Mesendoderm (in vitro differentiated cells): ENCODE data around the gene RASAL1.

Source experiments
- DNase-seq: peaks from one replicate; pipeline ENCODE4 v3.0.0; 2013
- H2AK5ac ChIP-seq: 2 replicates; pipeline ENCODE4 v1.6.1; 2013; ENCODE audit warnings: low read length, inconsistent platforms
- H2BK120ac ChIP-seq: 2 replicates; pipeline ENCODE4 v1.6.1; 2013; ENCODE audit warnings: low read depth, mild to moderate bottlenecking, low read length, moderate library complexity, mixed read lengths
- H2BK15ac ChIP-seq: replicated peaks from 2 replicates; pipeline ENCODE4 v1.6.1; 2013; ENCODE audit warnings: low read depth, mild to moderate bottlenecking, moderate library complexity
- H2BK5ac ChIP-seq: 2 replicates; pipeline ENCODE4 v1.6.1; 2013; ENCODE audit warnings: low read length, inconsistent platforms
- H3K18ac ChIP-seq: 2 replicates; pipeline ENCODE4 v1.6.1; 2013; ENCODE audit warnings: mild to moderate bottlenecking, low read length, mixed read lengths
- H3K23ac ChIP-seq: one replicate; pipeline ENCODE4 v1.6.1; 2013; ENCODE audit warnings: low read length
- H3K27ac ChIP-seq: 2 replicates; pipeline ENCODE4 v1.5.1; 2013; ENCODE audit warnings: low read depth, mild to moderate bottlenecking, inconsistent platforms, low read length, moderate library complexity
- H3K27me3 ChIP-seq: 2 replicates; pipeline ENCODE4 v1.6.1; 2013; ENCODE audit warnings: low read length, control low read depth, mild to moderate bottlenecking, inconsistent platforms; ENCODE audit not compliant: insufficient read depth, poor library complexity
- H3K36me3 ChIP-seq: 2 replicates; pipeline ENCODE4 v1.6.1; 2013; ENCODE audit warnings: low read length, inconsistent platforms; ENCODE audit not compliant: control insufficient read depth, insufficient read depth
- H3K4ac ChIP-seq: one replicate; pipeline ENCODE4 v1.6.1; 2013; ENCODE audit warnings: low read depth, mild to moderate bottlenecking, low read length, moderate library complexity
- H3K4me1 ChIP-seq: 2 replicates; pipeline ENCODE4 v1.6.1; 2013; ENCODE audit warnings: low read depth, low read length, inconsistent platforms; ENCODE audit not compliant: control insufficient read depth
- H3K4me2 ChIP-seq: 2 replicates; pipeline ENCODE4 v1.6.1; 2013; ENCODE audit warnings: low read length
- H3K4me3 ChIP-seq: 2 replicates; pipeline ENCODE4 v1.5.1; 2013; ENCODE audit warnings: mild to moderate bottlenecking, low read length
- H3K56ac ChIP-seq: one replicate; pipeline ENCODE4 v1.6.1; 2013; ENCODE audit warnings: low read length
- H3K79me1 ChIP-seq: 2 replicates; pipeline ENCODE4 v1.6.1; 2013; ENCODE audit warnings: low read length, inconsistent platforms
- H3K79me2 ChIP-seq: 2 replicates; pipeline ENCODE4 v1.6.1; 2013; ENCODE audit warnings: mild to moderate bottlenecking, low read length; ENCODE audit not compliant: control insufficient read depth, insufficient read depth
- H3K9ac ChIP-seq: 2 replicates; pipeline ENCODE4 v1.6.1; 2013; ENCODE audit warnings: low read length, inconsistent platforms
- H4K5ac ChIP-seq: one replicate; pipeline ENCODE4 v1.6.1; 2013; ENCODE audit warnings: low read length
- H4K8ac ChIP-seq: one replicate; pipeline ENCODE4 v1.6.1; 2013; ENCODE audit warnings: low read depth, mild to moderate bottlenecking, control low read depth, low read length, moderate library complexity
- WGBS: extraction: QIAGEN DNeasy Blood & Tissue Kit; methylation state at CpG from one replicate; pipeline ENCODE4 v1.1.7; 2013; ENCODE audit warnings: low lambda C conversion rate, missing lambda C conversion rate; ENCODE audit not compliant: insufficient coverage; ENCODE audit errors: extremely low coverage; 5-methylcytosine and 5-hydroxymethylcytosine counted together

The RASAL1 gene

DNA sequence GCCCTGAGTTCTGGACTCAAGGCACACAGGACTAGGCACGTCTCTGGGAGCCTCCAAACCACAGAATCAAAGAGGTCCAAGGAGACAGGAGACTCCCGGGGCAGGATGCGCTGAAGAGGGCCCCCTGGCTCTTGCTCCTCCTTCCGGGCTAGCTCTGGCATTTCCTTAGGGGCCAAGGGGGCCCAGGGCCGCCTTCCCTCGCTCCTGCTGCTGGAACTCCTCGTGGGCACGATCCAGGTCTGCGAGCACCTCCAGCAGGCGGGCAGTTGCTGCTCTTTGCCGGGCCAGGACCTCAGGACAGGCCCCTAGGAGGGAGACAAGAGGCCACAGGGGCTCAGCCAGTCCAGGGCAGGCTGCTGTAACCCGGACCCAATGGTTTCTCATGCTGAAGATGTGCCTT, 35.8 kb downstream of the RASAL1 start:
- Histone ChIP-seq H3K79me1 (no peaks in the 10 kb centered on the region), H3K4ac (no peak overlapping the region), H3K56ac (no peak overlapping the region), H3K4me3 (no peak overlapping the region), H2AK5ac (no peak overlapping the region), H3K23ac (no peak overlapping the region), H2BK15ac (no peak overlapping the region), H2BK5ac (no peak overlapping the region), H3K27me3 (no peaks in the 10 kb centered on the region), H3K4me1 (no peaks in the 10 kb centered on the region), H4K5ac (no peak overlapping the region), H3K36me3 (no peaks in the 10 kb centered on the region), H3K27ac (no peak overlapping the region), H2BK120ac (no peak overlapping the region), H3K4me2 (no peak overlapping the region), H3K18ac (no peak overlapping the region), H3K79me2 (no peaks in the 10 kb centered on the region), H3K9ac (no peak overlapping the region), H4K8ac (no peak overlapping the region)
- no CpG with 5 or more reads among the region's 12 CpGs for WGBS
- no peak for DNase-seq

DNA sequence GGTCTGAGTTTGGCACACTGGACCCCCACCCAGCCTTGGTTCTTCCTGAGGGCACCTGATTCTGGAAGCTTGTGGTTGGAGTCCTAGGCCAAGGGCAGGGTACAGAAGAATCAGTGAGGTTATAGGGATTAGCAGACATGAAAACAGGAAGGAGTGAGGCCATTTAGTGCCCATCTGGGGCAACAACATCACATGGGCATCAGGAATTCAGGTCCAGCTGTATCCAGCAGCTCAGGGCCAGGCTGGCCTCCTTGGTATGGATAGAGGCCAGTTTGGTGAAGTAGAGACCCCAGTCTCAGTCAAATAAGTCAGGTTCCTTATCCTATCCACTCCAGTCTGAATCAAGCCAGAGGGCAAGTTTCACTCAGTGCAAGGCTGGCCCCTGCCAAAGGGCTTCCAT, 36.2 kb downstream of the RASAL1 start:
- no peak for DNase-seq
- H3K27ac ChIP-seq, result no peak overlapping the region
- H3K4me3 ChIP-seq, result no peak overlapping the region
- H3K36me3 ChIP-seq, result no peaks in the 10 kb centered on the region
- no peak overlapping the region for H3K9ac ChIP-seq
- no peak overlapping the region for H2AK5ac ChIP-seq
- H3K79me1 ChIP-seq, result no peaks in the 10 kb centered on the region
- no peak overlapping the region for H4K8ac ChIP-seq
- H3K4ac ChIP-seq, result no peak overlapping the region
- H2BK120ac ChIP-seq, result no peak overlapping the region
- H3K23ac ChIP-seq, result no peak overlapping the region
- no peaks in the 10 kb centered on the region for H3K79me2 ChIP-seq
- no peak overlapping the region for H3K56ac ChIP-seq
- H4K5ac ChIP-seq, result no peak overlapping the region
- H2BK15ac ChIP-seq, result no peak overlapping the region
- H2BK5ac ChIP-seq, result no peak overlapping the region
- no peak overlapping the region for H3K4me2 ChIP-seq
- H3K4me1 ChIP-seq, result no peaks in the 10 kb centered on the region
- no peaks in the 10 kb centered on the region for H3K27me3 ChIP-seq
- H3K18ac ChIP-seq, result no peak overlapping the region

DNA sequence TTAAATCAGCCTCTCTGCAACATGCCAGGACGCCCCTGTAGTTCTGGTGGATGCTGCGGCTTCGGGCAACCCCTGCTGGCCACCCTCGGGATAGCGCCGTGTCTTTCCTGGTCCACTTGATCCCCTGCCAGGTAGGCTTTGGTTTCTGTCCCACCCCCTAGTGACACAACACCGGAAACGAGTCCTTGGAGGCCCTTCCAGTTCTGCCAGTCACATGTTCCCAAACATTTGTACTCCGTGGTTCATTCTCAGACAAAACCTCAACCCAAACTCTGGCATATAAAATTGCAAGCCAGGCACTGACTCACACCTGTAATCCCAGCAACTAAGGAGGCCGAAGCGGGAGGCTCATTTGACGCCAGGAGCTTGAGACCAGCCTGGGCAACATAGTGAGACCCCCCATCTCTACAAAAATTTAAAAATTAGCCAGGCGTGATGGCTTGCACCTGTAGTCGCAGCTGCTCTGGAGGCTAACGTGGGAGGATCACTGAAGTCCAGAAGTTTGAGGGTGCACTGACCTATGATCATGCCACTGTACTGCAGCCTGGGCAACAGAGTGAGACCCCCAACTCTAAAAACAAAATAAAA, 37.0 kb downstream of the RASAL1 start:
- Histone ChIP-seq H2BK5ac (no peak overlapping the region), H2BK120ac (no peak overlapping the region), H3K79me1 (no peaks in the 10 kb centered on the region), H4K5ac (no peak overlapping the region), H4K8ac (no peak overlapping the region), H3K79me2 (no peaks in the 10 kb centered on the region), H3K4me1 (no peaks in the 10 kb centered on the region), H3K56ac (no peak overlapping the region), H3K18ac (no peak overlapping the region), H3K4me3 (no peak overlapping the region), H3K9ac (no peak overlapping the region), H2AK5ac (no peak overlapping the region), H3K4ac (no peak overlapping the region), H2BK15ac (no peak overlapping the region), H3K36me3 (no peaks in the 10 kb centered on the region), H3K27ac (no peak overlapping the region), H3K27me3 (no peaks in the 10 kb centered on the region), H3K23ac (no peak overlapping the region), H3K4me2 (no peak overlapping the region)
- no CpG with 5 or more reads among the region's 15 CpGs for WGBS
- DNase-seq, result peak; percentile 94

DNA sequence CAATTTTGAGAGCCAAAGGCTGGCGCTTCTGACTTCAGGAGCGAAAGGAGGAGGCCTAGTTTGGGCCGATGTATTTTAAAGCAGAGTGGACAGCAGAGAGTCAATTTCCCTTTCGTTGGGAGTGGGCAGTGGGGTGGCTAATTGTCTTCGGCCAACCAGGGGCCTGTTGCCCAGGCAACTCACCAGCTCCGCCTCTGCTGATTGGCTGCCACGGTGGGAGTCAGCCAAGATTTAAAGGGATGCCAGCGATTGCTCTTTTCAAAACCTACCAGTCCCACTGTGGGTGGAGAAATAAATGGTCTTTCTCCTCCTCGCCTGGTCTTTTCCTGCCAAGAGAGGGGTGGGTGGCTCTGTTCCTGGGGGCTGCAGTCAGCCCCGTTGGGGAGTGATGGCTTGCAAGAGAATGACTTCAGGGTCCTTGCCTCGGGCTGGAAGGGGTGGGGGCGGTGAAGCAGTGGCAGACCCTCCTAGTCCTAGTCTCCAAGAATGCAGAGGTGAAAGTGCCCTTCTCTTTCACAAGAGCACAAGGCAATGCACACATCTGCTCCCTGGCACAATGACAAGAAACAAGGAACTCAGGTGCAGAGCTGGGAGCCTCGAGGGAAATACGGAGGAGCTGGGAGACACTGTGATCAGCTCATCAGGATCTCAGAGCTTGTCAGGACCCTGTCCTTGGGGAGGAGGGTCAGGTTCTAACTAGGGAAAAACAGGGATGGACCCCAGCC, 37.7 kb downstream of the RASAL1 start:
- Histone ChIP-seq H3K27me3 (no peaks in the 10 kb centered on the region), H3K56ac (no peak overlapping the region), H3K23ac (no peak overlapping the region), H2BK120ac (no peak overlapping the region), H3K4ac (no peak overlapping the region), H4K5ac (no peak overlapping the region), H3K79me1 (no peaks in the 10 kb centered on the region), H2BK5ac (no peak overlapping the region), H3K4me1 (no peaks in the 10 kb centered on the region), H3K79me2 (no peaks in the 10 kb centered on the region), H2BK15ac (no peak overlapping the region), H3K4me2 (no peak overlapping the region), H3K9ac (no peak overlapping the region), H3K4me3 (no peak overlapping the region), H4K8ac (no peak overlapping the region), H3K18ac (no peak overlapping the region), H2AK5ac (no peak overlapping the region), H3K27ac (no peak overlapping the region), H3K36me3 (no peaks in the 10 kb centered on the region)
- DNase-seq, result peak; percentile 53
- WGBS, result no CpG with 5 or more reads among the region's 14 CpGs

DNA sequence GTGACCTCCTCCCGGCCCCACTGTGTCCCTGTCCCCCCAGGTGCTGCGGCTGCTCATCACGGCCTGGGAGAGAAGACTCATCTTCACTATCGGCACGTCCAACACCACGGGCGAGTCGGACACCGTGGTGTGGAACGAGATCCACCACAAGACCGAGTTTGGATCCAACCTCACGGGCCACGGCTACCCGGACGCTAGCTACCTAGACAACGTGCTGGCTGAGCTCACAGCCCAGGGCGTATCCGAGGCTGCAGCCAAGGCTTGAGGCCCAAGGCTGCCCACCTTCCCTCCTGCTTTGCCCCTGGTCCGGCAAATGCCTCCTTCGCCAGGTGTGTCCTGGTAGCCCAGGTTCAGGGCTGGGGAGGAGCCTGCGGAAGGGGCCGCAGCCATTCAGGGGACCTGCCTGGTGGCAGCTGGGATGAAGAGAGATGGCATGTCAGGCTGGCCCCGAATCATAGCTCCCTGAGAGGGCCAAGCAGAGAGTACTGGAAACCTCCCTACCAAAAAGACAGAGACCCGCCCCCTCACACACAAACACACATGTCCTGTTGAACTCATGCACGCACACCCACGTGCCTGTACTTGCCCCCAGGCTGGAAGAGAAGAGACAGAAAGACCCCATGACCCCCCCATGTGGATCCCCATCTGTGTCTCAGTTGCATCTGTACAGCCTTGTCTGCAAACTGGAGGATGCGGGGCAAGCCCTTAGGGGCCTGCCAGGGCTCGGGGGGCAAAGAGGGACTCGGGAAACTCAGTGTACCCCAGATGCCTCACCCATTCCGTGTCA, 38.7 kb downstream of the RASAL1 start:
- Histone ChIP-seq H3K4me1 (no peaks in the 10 kb centered on the region), H3K56ac (no peak overlapping the region), H3K27ac (no peak overlapping the region), H2BK120ac (no peak overlapping the region), H3K23ac (no peak overlapping the region), H3K36me3 (no peaks in the 10 kb centered on the region), H3K4ac (no peak overlapping the region), H3K4me3 (no peak overlapping the region), H3K9ac (no peak overlapping the region), H4K5ac (no peak overlapping the region), H3K27me3 (no peaks in the 10 kb centered on the region), H3K4me2 (no peak overlapping the region), H2BK15ac (no peak overlapping the region), H3K79me1 (no peaks in the 10 kb centered on the region), H4K8ac (no peak overlapping the region), H2AK5ac (no peak overlapping the region), H2BK5ac (no peak overlapping the region), H3K79me2 (no peaks in the 10 kb centered on the region), H3K18ac (no peak overlapping the region)
- WGBS, result no CpG with 5 or more reads among the region's 30 CpGs
- no peak for DNase-seq
